ENCODE results near the gene LMF2. TPM values are rescaled to one million over a fixed set of nuclear protein-coding genes. Genes with fewer than 3 reads are reported as not detected.

Gene LMF2
- total and polyA plus RNA-seq, 2 of the 8 experiments (the other 6 are each of a cell fraction or from before 2014, with no cell fraction given) = 34.3 to 62.9 TPM

DNA sequence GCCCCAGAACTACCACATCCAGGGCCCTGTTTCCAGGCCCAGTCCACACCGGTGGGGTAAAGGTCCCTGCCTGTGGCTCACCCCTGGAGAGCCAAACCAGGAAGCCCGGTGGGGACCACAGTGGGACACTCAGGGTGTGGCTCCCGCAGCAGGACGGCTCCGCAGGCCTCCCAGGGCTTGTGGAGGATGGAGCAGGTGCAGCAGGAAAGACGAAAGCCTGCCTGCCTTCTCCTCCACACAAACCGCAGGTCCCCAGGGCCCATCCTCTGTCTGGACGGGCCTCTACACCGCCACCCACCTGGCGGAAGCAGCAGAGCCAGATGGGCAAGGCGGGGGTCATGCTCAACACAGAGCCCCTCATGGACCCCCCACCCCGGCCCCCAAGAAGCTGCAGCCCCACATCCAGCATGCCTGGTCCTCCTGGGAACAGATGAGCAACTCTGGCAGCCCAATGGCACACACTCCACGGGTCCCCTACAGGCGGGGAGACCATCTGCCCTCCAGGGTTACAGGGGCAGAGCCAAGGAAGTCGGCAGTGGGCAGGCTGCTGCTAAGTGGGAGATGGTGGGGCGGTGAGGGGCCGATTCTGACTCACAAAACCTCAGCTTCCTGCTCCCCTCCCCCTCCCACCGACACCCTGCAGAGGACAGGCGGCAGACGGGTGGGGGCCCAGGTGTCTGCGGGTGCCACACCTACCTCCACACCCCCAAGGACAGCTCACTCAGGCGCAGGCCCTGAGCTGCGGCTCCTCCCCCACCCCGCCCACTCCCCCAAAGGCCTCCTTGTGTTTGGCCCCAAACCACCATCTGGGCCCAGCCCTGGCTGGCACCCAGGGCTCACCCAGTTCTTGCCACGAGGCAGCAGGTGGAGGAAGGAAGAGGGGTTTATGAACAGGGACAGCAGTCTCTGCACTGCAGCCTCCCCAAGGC lies 37.9 kb downstream of the LMF2 start:
- Histone ChIP-seq H2BK12ac (ENCODE audit: low read depth, low read length) (peak overlapping the region; percentile 39; the same call in 1 of the 2 replicates), H4K8ac (ENCODE audit: extremely low read depth, insufficient read depth, low read length) (peak overlapping the region; percentile 18; the same call in 1 of the 2 replicates), H3K4ac (replicated peaks; ENCODE audit: insufficient read length, low read depth, low read length) (peak overlapping the region; percentile 78), H2AFZ (ENCODE audit: low read length) (no peak overlapping the region), H3K14ac (ENCODE audit: insufficient read length) (no peak overlapping the region), H2BK15ac (ENCODE audit: low read length) (0 out of 2 replicates have a peak overlapping the region, but pooled peaks have one; percentile 46), H3K79me2 (ENCODE audit: control insufficient read depth in 1 of 2, insufficient read depth in 2 of 2, low read length in 2 of 2) (peaks cover 0 to 59% of the 10 kb centered on the region in 2 experiments; a peak in 3 of 4 replicates), H3K79me1 (ENCODE audit: low read depth, low read length) (peaks cover 34% of the 10 kb centered on the region), H3K27me3 (replicated peaks in 1 of 4; ENCODE audit: control insufficient read depth in 3 of 4, extremely low read depth in 1 of 4, insufficient read depth in 3 of 4, low read length in 3 of 4) (no peaks in the 10 kb centered on the region; a peak in 1 of 7 replicates), H3K56ac (replicated peaks; ENCODE audit: insufficient read length, low read depth, low read length) (no peak overlapping the region), H2BK120ac (replicated peaks; ENCODE audit: low read depth, low read length) (no peak overlapping the region), H2BK20ac (ENCODE audit: low read length) (no peak overlapping the region), H3K4me1 (replicated peaks in 1 of 4; ENCODE audit: control insufficient read depth in 3 of 4, insufficient read depth in 4 of 4, low read length in 3 of 4) (peaks cover 0 to 22% (median 13%) of the 10 kb centered on the region in 4 experiments; a peak in 6 of 7 replicates), H3K36me3 (ENCODE audit: control insufficient read depth in 2 of 4, insufficient read depth in 4 of 4, low read length in 3 of 4) (peaks cover 15 to 28% (median 25%) of the 10 kb centered on the region in 4 experiments), H3K27ac (ENCODE audit: low read depth, low read length) (no peak overlapping the region; the same call in 1 of the 2 replicates), H4K5ac (ENCODE audit: insufficient read length, low read depth, low read length) (no peak overlapping the region), H2AK5ac (ENCODE audit: low read depth, low read length) (no peak overlapping the region), H3K4me3 (ENCODE audit: extremely low read depth in 1 of 4, insufficient read depth in 2 of 4, low read depth in 3 of 4, low read length in 4 of 4) (no peak overlapping the region), H3K23me2 (ENCODE audit: low read depth, low read length) (peaks cover 5% of the 10 kb centered on the region; the same call in 1 of the 2 replicates), H2BK5ac (ENCODE audit: low read depth, low read length) (peak overlapping the region; percentile 71; the same call in 1 of the 2 replicates), H3K23ac (ENCODE audit: insufficient read length) (no peak overlapping the region), H3K9ac (replicated peaks in 1 of 4; ENCODE audit: extremely low read depth in 1 of 4, low read depth in 3 of 4, low read length in 3 of 4) (no peak overlapping the region), H4K20me1 (replicated peaks in 1 of 2; ENCODE audit: control insufficient read depth in 1 of 2, insufficient read depth in 2 of 2, low read length in 2 of 2) (peaks cover 41 to 64% of the 10 kb centered on the region in 2 experiments), H3K18ac (ENCODE audit: extremely low read depth, low read length) (no peak overlapping the region; the same call in none of the 2 replicates), H3K4me2 (ENCODE audit: insufficient read depth in 1 of 2, low read depth in 2 of 2, low read length in 2 of 2) (peak overlapping the region in 1 of 2 experiments; percentile 47; a peak in 1 of 4 replicates), H4K91ac (replicated peaks; ENCODE audit: insufficient read length, low read length) (peak overlapping the region; percentile 55), H3K9me3 (ENCODE audit: insufficient read depth in 2 of 2, low read depth in 1 of 2, low read length in 1 of 2) (no peaks in the 10 kb centered on the region)
- 62% methylated on average over 19 of the region's 25 CpGs; no CpG with 5 or more reads in 1 of the 2 experiments for WGBS, 2 experiments (ENCODE audit: extremely low coverage in 1 of 2, insufficient coverage in 1 of 2, insufficient read length in 1 of 2, insufficient replicate concordance in 2 of 2, low coverage in 1 of 2, low lambda C conversion rate in 2 of 2, missing lambda C conversion rate in 1 of 2)
- POLR2A ChIA-PET (ENCODE audit: partially characterized antibody) = interaction anchor here (0.7 to 2.8 kb wide), 9 partner anchors 10 to 162 kb away, joined by 3 to 8 read pairs (median 3); partner anchors contain the start of genes LMF2 and PLXNB2
- CTCF ChIA-PET (ENCODE audit: partially characterized antibody) = interaction anchor here (1.1 to 9.1 kb wide), 9 partner anchors 10 to 70 kb away, joined by 3 to 60 read pairs (median 4); no protein-coding TSS in a partner anchor
- TF ChIP-seq CBX5 (IDR thresholded peaks at IDR 0.05; ENCODE audit: low read depth, low read length) (no peak), TBP (IDR thresholded peaks at IDR 0.05; ENCODE audit: low read depth, low read length) (no peak), GABPA (IDR thresholded peaks at IDR 0.05; ENCODE audit: borderline replicate concordance, insufficient read depth, low read length) (peak; percentile 19; the same call in 1 of the 2 replicates)
- DNase-seq (ENCODE audit: low read depth in 1 of 2, low spot score in 2 of 2) (peak in 1 of 2 experiments; percentile 57), FAIRE-seq (no peak)

All from H1 (cell line).